Measurements from ENCODE around the gene OR51V1. TPM values are rescaled to one million over a fixed set of nuclear protein-coding genes. Genes with fewer than 3 reads are reported as not detected.

OR51V1 gene
- total and polyA plus RNA-seq, 4 donors = not detected

- TF ChIP-seq ATF3 (IDR thresholded peaks at IDR 0.05) (no peak), YY1 (IDR thresholded peaks at IDR 0.05) (no peak), TAF1 (conservative IDR thresholded peaks at IDR 0.05) (no peak), HNF4G (IDR thresholded peaks at IDR 0.05) (no peak), JUND (IDR thresholded peaks at IDR 0.05) (no peak)
These were observed 48.7 kb downstream of the OR51V1 start (continued) for GRCh38 chr11:5151713-5152153.

Other genes starting within 250 kb of the OR51V1 start
- gene OR51A2, start 245.0 kb downstream of the OR51V1 start, total RNA-seq = not detected
- not detected for gene OR51A2, start 245.0 kb downstream of the OR51V1 start, polyA plus RNA-seq
- gene OR51L1, start 205.8 kb downstream of the OR51V1 start, total RNA-seq = not detected
- gene OR51L1, start 205.8 kb downstream of the OR51V1 start, polyA plus RNA-seq = not detected
- gene OR52J3, start 154.2 kb downstream of the OR51V1 start, total RNA-seq = not detected
- not detected for gene OR52J3, start 154.2 kb downstream of the OR51V1 start, polyA plus RNA-seq
- not detected for gene OR52E2, start 141.1 kb downstream of the OR51V1 start, total RNA-seq
- gene OR52E2, start 141.1 kb downstream of the OR51V1 start, polyA plus RNA-seq = not detected
- gene OR52E1, start 131.1 kb downstream of the OR51V1 start, total RNA-seq = not detected
- not detected for gene OR52E1, start 131.1 kb downstream of the OR51V1 start, polyA plus RNA-seq
- not detected for gene OR52A5, start 62.3 kb downstream of the OR51V1 start, total RNA-seq
- gene OR52A5, start 62.3 kb downstream of the OR51V1 start, polyA plus RNA-seq = not detected
- not detected for gene OR52A1, start 45.9 kb downstream of the OR51V1 start, total RNA-seq
- gene OR52A1, start 45.9 kb downstream of the OR51V1 start, polyA plus RNA-seq = not detected
- gene HBB, start 26.4 kb upstream of the OR51V1 start, total RNA-seq = 1,000 to 10,000 TPM in 1 of 2 donors, 1 to 10 TPM in 1; 5.7 to 3,950 TPM
- 10 to 100 TPM; 13.6 to 86.8 TPM for gene HBB, start 26.4 kb upstream of the OR51V1 start, polyA plus RNA-seq
- 1 to 10 TPM in 1 of 2 donors, not detected in 1; 6.0 TPM for gene HBD, start 33.8 kb upstream of the OR51V1 start, total RNA-seq
- gene HBD, start 33.8 kb upstream of the OR51V1 start, polyA plus RNA-seq = under 1 TPM in 1 of 2 donors, not detected in 1; 0.72 TPM
- 10 to 100 TPM in 1 of 2 donors, not detected in 1; 75.1 TPM for gene HBG1, start 49.2 kb upstream of the OR51V1 start, total RNA-seq
- not detected for gene HBG1, start 49.2 kb upstream of the OR51V1 start, polyA plus RNA-seq
- gene HBG2, start 54.1 kb upstream of the OR51V1 start, total RNA-seq = over 10,000 TPM in 1 of 2 donors, not detected in 1; 55,632 TPM
- gene HBG2, start 54.1 kb upstream of the OR51V1 start, polyA plus RNA-seq = under 1 TPM in 1 of 2 donors, not detected in 1; 0.71 TPM
- 10 to 100 TPM in 1 of 2 donors, not detected in 1; 82.7 TPM for gene HBE1, start 69.3 kb upstream of the OR51V1 start, total RNA-seq
- not detected for gene HBE1, start 69.3 kb upstream of the OR51V1 start, polyA plus RNA-seq
- gene OR51B4, start 101.3 kb upstream of the OR51V1 start, total RNA-seq = not detected
- gene OR51B4, start 101.3 kb upstream of the OR51V1 start, polyA plus RNA-seq = not detected
- gene OR51B2, start 123.6 kb upstream of the OR51V1 start, total RNA-seq = under 1 TPM; 0.17 to 0.37 TPM
- not detected for gene OR51B2, start 123.6 kb upstream of the OR51V1 start, polyA plus RNA-seq
- under 1 TPM; 0.17 to 0.23 TPM for gene OR51B5, start 142.8 kb upstream of the OR51V1 start, total RNA-seq
- not detected for gene OR51B5, start 142.8 kb upstream of the OR51V1 start, polyA plus RNA-seq
- not detected for gene OR51B6, start 150.8 kb upstream of the OR51V1 start, total RNA-seq
- gene OR51B6, start 150.8 kb upstream of the OR51V1 start, polyA plus RNA-seq = not detected
- gene OR51M1, start 183.1 kb upstream of the OR51V1 start, total RNA-seq = not detected
- not detected for gene OR51M1, start 183.1 kb upstream of the OR51V1 start, polyA plus RNA-seq
- gene OR51Q1, start 221.4 kb upstream of the OR51V1 start, total RNA-seq = not detected
- not detected for gene OR51Q1, start 221.4 kb upstream of the OR51V1 start, polyA plus RNA-seq
- gene OR51I1, start 240.8 kb upstream of the OR51V1 start, total RNA-seq = under 1 TPM; 0.23 to 0.33 TPM
- gene OR51I1, start 240.8 kb upstream of the OR51V1 start, polyA plus RNA-seq = not detected
- not detected for gene OR51I2, start 248.6 kb upstream of the OR51V1 start, total RNA-seq
- gene OR51I2, start 248.6 kb upstream of the OR51V1 start, polyA plus RNA-seq = not detected

Measured in liver (tissue), 5 donors.